CD14-positive monocyte (primary cell): ENCODE data around the gene OR10D3. TPM values are rescaled to one million over a fixed set of nuclear protein-coding genes. Genes with fewer than 3 reads are reported as not detected.

Experiments
- DNase-seq, 3 donors: peaks; one replicate each; pipeline ENCODE4 v3.0.0-alpha.2; 2011 to 2022
- H2AFZ ChIP-seq: 2 replicates; pipeline ENCODE4 v1.6.0; 2012; ENCODE audit warnings: mild to moderate bottlenecking, low read depth, low read length, inconsistent platforms; ENCODE audit not compliant: insufficient read depth, poor library complexity, severe bottlenecking
- H3K27ac ChIP-seq, 2 donors: 1 replicate in 1 of 2; 2 replicates in 1 of 2; pipeline ENCODE4 v1.5.1; 2012 to 2013; ENCODE audit warnings: low read length in 2 of 2, control low read depth in 1 of 2, inconsistent platforms in 1 of 2, low read depth in 1 of 2, mild to moderate bottlenecking in 1 of 2
- H3K27me3 ChIP-seq, 2 donors: one replicate each; pipeline versions ENCODE4 v1.6.0 to v1.6.1; 2011 to 2013; ENCODE audit warnings: low read length in 2 of 2; ENCODE audit not compliant: control insufficient read depth in 2 of 2, insufficient read depth in 2 of 2
- H3K36me3 ChIP-seq, 2 donors: replicated peaks in 1 of 2; 1 replicate in 1 of 2; 2 replicates in 1 of 2; pipeline versions ENCODE4 v1.5.1 to v1.6.1; 2012 to 2013; ENCODE audit warnings: low read length in 2 of 2, control low read depth in 1 of 2, inconsistent platforms in 1 of 2, mild to moderate bottlenecking in 1 of 2; ENCODE audit not compliant: insufficient read depth in 2 of 2, control insufficient read depth in 1 of 2
- H3K4me1 ChIP-seq, 2 donors: 1 replicate in 1 of 2; 2 replicates in 1 of 2; pipeline versions ENCODE4 v1.5.1 to v1.6.1; 2012 to 2013; ENCODE audit warnings: low read length in 2 of 2, control low read depth in 1 of 2, inconsistent platforms in 1 of 2, mild to moderate bottlenecking in 1 of 2, moderate library complexity in 1 of 2; ENCODE audit not compliant: insufficient read depth in 2 of 2, control insufficient read depth in 1 of 2
- H3K4me2 ChIP-seq: replicated peaks from 2 replicates; pipeline ENCODE3; 2012; ENCODE audit warnings: low read length, moderate library complexity, mild to moderate bottlenecking; ENCODE audit not compliant: poor library complexity, severe bottlenecking; ENCODE audit errors: extremely low read depth
- H3K4me3 ChIP-seq, 3 experiments: fragments of 200-600 bp in 1 of 3; sonication (generic) in 1 of 3; replicated peaks in 1 of 3; 1 replicate in 2 of 3; 2 replicates in 1 of 3; pipeline ENCODE4 v1.5.1; 2011 to 2013; ENCODE audit warnings: low read length in 3 of 3, mild to moderate bottlenecking in 3 of 3, control low read depth in 2 of 3, low read depth in 2 of 3, inconsistent platforms in 1 of 3, moderate library complexity in 1 of 3
- H3K79me2 ChIP-seq: 2 replicates; pipeline ENCODE4 v1.6.0; 2012; ENCODE audit warnings: mild to moderate bottlenecking, control low read depth, inconsistent platforms, low read length, moderate library complexity; ENCODE audit not compliant: insufficient read depth
- H3K9ac ChIP-seq: 2 replicates; pipeline ENCODE4 v1.6.0; 2017; ENCODE audit warnings: low read length, mild to moderate bottlenecking; ENCODE audit not compliant: insufficient read depth, poor library complexity, severe bottlenecking
- H3K9me3 ChIP-seq, 2 donors: replicated peaks in 1 of 2; 1 replicate in 1 of 2; 2 replicates in 1 of 2; pipeline versions ENCODE4 v1.5.1 to v1.6.1; 2012 to 2013; ENCODE audit warnings: low read length in 2 of 2, control low read depth in 1 of 2; ENCODE audit not compliant: control insufficient read depth in 1 of 2, insufficient read depth in 1 of 2
- H4K20me1 ChIP-seq: 2 replicates; pipeline ENCODE4 v1.6.0; 2012; ENCODE audit warnings: mild to moderate bottlenecking, low read length, control low read depth, moderate library complexity; ENCODE audit not compliant: insufficient read depth
- H3K27ac Mint-ChIP-seq, 7 donors: one replicate each; pipeline ENCODE4 v1.8.0; 2020; ENCODE audit warnings: mild to moderate bottlenecking in 7 of 7, mixed read lengths in 7 of 7, moderate library complexity in 6 of 7, inconsistent platforms in 2 of 7
- H3K27me3 Mint-ChIP-seq, 3 donors: one replicate each; pipeline ENCODE4 v1.8.0; 2021 to 2022; ENCODE audit warnings: low read depth in 3 of 3, mild to moderate bottlenecking in 3 of 3, mixed read lengths in 3 of 3, moderate library complexity in 3 of 3, inconsistent platforms in 1 of 3
- H3K36me3 Mint-ChIP-seq, 2 donors: one replicate each; pipeline ENCODE4 v1.8.0; 2020; ENCODE audit warnings: mixed read lengths in 2 of 2, inconsistent platforms in 1 of 2, mild to moderate bottlenecking in 1 of 2
- H3K4me1 Mint-ChIP-seq: one replicate; pipeline ENCODE4 v1.8.0; 2020; ENCODE audit warnings: mild to moderate bottlenecking, mixed read lengths
- H3K4me3 Mint-ChIP-seq, 2 donors: one replicate each; pipeline ENCODE4 v1.8.0; 2020; ENCODE audit warnings: mild to moderate bottlenecking in 2 of 2, mixed read lengths in 2 of 2, moderate library complexity in 1 of 2
- H3K9me3 Mint-ChIP-seq, 7 donors: one replicate each; pipeline ENCODE4 v1.8.0; 2020 to 2022; ENCODE audit warnings: mixed read lengths in 7 of 7, mild to moderate bottlenecking in 6 of 7, moderate library complexity in 6 of 7, inconsistent platforms in 2 of 7
- WGBS: methylation state at CpG from one replicate; pipeline ENCODE4 v1.1.5; 2013; ENCODE audit warnings: missing lambda C conversion rate; ENCODE audit not compliant: insufficient coverage; 5-methylcytosine and 5-hydroxymethylcytosine counted together
- intact Hi-C, 2 donors: fragments of 100-400 bp; cut with micrococcal nuclease; formaldehyde crosslinking; loops; one replicate each; pipeline versions ENCODE4 v1.15.0 to v1.15.1; 2023
- polyA plus RNA-seq, 3 donors: library from polyadenylated mRNA; depleted of rRNA in 1 of 3; unstranded in 2 of 3; stranded (reverse) in 1 of 3; fragments of 300-500 nt in 2 of 3; fragments of >200 nt in 1 of 3; fragmentation: Illumina TruSeq in 2 of 3; gene quantifications; 1 replicate in 2 of 3; 2 replicates in 1 of 3; pipeline ENCODE4 v1.2.3, GENCODE V29; 2012 to 2021
- TF ChIP-seq, protein P1 (sequence below): fragments of 200-600 bp; IDR thresholded peaks from one replicate; pipeline ENCODE4 v1.8.0; 2022; ENCODE audit warnings: antibody characterized with exemption, mild to moderate bottlenecking

The OR10D3 gene
- polyA plus RNA-seq, 3 donors = not detected

GRCh38 chr11:124152770-124153407, 30.3 kb upstream of the OR10D3 start:
- WGBS = no CpG with 5 or more reads among the region's 3 CpGs
- TF ChIP-seq, protein P1, sequence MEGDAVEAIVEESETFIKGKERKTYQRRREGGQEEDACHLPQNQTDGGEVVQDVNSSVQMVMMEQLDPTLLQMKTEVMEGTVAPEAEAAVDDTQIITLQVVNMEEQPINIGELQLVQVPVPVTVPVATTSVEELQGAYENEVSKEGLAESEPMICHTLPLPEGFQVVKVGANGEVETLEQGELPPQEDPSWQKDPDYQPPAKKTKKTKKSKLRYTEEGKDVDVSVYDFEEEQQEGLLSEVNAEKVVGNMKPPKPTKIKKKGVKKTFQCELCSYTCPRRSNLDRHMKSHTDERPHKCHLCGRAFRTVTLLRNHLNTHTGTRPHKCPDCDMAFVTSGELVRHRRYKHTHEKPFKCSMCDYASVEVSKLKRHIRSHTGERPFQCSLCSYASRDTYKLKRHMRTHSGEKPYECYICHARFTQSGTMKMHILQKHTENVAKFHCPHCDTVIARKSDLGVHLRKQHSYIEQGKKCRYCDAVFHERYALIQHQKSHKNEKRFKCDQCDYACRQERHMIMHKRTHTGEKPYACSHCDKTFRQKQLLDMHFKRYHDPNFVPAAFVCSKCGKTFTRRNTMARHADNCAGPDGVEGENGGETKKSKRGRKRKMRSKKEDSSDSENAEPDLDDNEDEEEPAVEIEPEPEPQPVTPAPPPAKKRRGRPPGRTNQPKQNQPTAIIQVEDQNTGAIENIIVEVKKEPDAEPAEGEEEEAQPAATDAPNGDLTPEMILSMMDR = no peak
- H3K27me3 Mint-ChIP-seq = no peaks in the 10 kb centered on the region
- Histone ChIP-seq H3K9ac (no peak overlapping the region), H3K9me3 (peaks cover 3 to 12% of the 10 kb centered on the region in 2 donors), H3K4me1 (no peaks in the 10 kb centered on the region), H3K27me3 (no peaks in the 10 kb centered on the region), H2AFZ (no peak overlapping the region), H3K27ac (no peak overlapping the region), H3K4me3 (no peak overlapping the region), H3K36me3 (no peaks in the 10 kb centered on the region), H4K20me1 (no peaks in the 10 kb centered on the region), H3K4me2 (no peak overlapping the region), H3K79me2 (no peaks in the 10 kb centered on the region)
- H3K9me3 Mint-ChIP-seq = peaks cover 5 to 16% (median 12%) of the 10 kb centered on the region in 7 donors
- H3K27ac Mint-ChIP-seq = no peak overlapping the region
- no peak overlapping the region for H3K4me3 Mint-ChIP-seq
- intact Hi-C loops = no loop called here
- H3K36me3 Mint-ChIP-seq = no peaks in the 10 kb centered on the region
- H3K4me1 Mint-ChIP-seq = peaks cover 2% of the 10 kb centered on the region
- no peak for DNase-seq

GRCh38 chr11:124153821-124154220, 29.3 kb upstream of the OR10D3 start:
- peaks cover 5 to 16% (median 12%) of the 10 kb centered on the region in 7 donors for H3K9me3 Mint-ChIP-seq
- Histone ChIP-seq H4K20me1 (no peaks in the 10 kb centered on the region), H2AFZ (no peak overlapping the region), H3K4me3 (no peak overlapping the region), H3K27ac (no peak overlapping the region), H3K9ac (no peak overlapping the region), H3K4me2 (no peak overlapping the region), H3K36me3 (no peaks in the 10 kb centered on the region), H3K79me2 (no peaks in the 10 kb centered on the region), H3K4me1 (no peaks in the 10 kb centered on the region), H3K9me3 (peaks cover 3 to 12% of the 10 kb centered on the region in 2 donors), H3K27me3 (no peaks in the 10 kb centered on the region)
- no peak for DNase-seq
- no peak overlapping the region for H3K4me3 Mint-ChIP-seq
- H3K27ac Mint-ChIP-seq = no peak overlapping the region
- TF ChIP-seq, protein P1 = no peak
- H3K27me3 Mint-ChIP-seq = no peaks in the 10 kb centered on the region
- H3K4me1 Mint-ChIP-seq = peaks cover 2% of the 10 kb centered on the region
- intact Hi-C loops = no loop called here
- no CpG with 5 or more reads among the region's 2 CpGs for whole genome bisulfite sequencing
- no peaks in the 10 kb centered on the region for H3K36me3 Mint-ChIP-seq
